Occipital lobe (tissue), 2 donors: ENCODE measurements around the gene BRS3. TPM values are rescaled to one million over a fixed set of nuclear protein-coding genes. Genes with fewer than 3 reads are reported as not detected.
"Not testable (repeated sequence)": the region's sequence is repeated elsewhere in the genome, so short reads cannot be mapped to it uniquely, and the experiment has no call there.

ENCODE experiments used
- DNase-seq: peaks from one replicate; lab custom pipeline; 2025; lab: John Stamatoyannopoulos, UW
- total RNA-seq: library from RNA; depleted of rRNA; stranded (reverse); fragments of >200 nt; gene quantifications from one replicate; pipeline ENCODE4 v1.2.3, GENCODE V29; 2014

Gene BRS3
- total RNA-seq, result not detected

DNA sequence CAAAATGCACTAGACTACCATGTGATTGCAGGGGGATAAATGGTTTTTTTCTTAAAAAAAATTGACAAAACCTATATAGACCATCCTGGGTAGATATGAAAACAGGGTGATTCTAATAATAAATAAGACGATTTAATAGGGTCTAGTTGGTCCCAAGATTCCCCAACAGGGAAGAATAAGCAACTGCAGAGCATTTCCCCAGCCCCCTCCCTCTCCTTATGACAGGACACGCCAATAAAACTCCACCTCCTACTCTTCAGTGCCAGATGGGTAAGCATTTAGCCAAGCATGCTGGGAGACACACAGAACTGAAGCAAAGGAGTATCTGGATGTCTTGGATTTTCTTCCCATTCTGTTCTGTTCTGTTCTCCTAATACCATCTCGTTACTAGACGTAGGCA is at the start of gene BRS3:
TSS of gene BRS3 (plus strand) at position 301 of the 400 bp plus-strand sequence. CDS start 168 bp downstream, outside the sequence.
- DNase-seq, result no peak

DNA sequence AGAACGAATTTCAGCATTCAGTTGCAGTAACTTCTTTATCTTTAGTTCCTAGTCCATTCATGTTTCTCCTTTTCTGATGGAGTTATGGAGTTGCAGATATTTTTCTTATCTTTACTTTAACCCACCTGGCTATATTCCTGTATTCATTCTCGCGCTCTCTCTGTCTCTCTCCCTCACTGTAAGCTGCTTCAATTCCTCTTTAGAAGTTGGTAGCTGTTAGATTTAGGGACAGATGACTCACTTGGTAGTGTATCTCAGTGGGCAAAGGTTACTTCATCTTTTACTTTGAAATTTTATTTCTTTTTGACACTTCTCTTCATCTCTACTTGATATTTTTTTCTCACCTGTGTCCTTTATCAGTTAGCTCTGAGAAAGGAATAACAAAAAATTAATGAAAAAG is 49.6 kb upstream of the BRS3 start:
- DNase-seq, result no peak

DNA sequence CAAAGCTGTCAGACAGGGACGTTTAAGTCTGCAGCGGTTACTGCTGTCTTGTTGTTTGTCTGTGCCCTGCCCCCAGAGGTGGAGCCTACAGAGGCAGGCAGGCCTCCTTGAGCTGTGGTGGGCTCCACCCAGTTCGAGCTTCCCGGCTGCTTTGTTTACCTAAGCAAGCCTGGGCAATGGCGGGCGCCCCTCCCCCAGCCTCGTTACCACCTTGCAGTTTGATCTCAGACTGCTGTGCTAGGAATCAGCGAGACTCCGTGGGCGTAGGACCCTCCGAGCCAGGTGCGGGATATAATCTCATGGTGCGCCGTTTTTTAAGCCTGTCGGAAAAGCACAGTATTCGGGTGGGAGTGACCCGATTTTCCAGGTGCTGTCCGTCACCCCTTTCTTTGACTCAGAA is 42.1 kb upstream of the BRS3 start:
- DNase-seq, result not testable (repeated sequence)

DNA sequence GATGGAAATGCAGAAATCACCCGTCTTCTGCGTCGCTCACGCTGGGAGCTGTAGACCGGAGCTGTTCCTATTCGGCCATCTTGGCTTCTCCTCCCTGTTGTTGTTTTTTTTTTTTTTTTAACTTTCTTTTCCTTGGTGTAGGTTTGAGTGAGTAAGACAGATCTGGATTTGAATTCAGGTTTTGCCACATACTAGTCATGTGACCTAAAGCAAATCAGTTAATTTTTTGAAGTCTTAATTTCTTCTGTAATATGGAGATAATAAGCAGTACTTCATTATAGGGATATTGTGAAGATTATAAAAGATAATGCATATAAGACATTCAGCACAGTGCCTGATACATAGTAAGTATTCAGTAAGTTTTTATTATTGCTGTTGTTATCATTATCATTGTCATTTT is 41.5 kb upstream of the BRS3 start:
- DNase-seq, result no peak

DNA sequence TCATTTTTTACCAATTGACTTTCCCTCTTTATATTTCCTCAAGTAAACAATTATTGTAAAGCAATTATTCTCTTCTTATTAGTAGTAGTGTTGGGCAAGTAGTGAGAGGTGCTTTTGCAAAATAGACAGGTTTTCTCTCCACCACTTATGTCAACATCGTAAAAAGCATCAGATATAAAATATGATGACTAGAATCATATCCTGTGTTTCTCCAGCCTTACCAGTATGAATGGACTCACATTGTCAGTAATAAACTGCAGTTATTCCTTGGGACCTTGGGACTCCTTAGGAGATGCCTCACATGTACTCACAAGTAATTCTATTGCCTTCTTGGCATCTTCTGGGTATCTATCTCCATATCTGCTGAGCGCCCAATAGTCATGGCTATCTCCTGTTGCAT is 40.4 kb upstream of the BRS3 start:
- DNase-seq, result no peak

DNA sequence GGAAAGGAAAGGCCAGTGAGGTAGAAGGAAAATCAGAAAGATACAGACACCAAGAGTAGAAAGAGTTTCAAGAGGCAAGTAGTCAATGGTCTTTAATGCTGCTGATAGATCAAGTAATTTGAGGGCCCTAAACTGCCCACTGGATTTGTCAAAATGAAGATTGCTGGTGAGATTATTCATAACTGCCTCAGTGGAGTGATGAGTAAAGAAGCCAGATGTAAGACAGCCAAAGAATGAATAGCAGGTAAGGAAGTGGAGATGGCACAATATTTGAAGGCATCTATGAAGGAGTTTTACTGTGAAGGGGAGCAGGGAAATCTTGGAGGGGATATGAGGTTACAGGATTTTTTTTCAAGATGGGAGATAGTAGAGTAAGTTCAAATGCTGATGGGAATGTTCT is 39.8 kb upstream of the BRS3 start:
- no peak for DNase-seq

DNA sequence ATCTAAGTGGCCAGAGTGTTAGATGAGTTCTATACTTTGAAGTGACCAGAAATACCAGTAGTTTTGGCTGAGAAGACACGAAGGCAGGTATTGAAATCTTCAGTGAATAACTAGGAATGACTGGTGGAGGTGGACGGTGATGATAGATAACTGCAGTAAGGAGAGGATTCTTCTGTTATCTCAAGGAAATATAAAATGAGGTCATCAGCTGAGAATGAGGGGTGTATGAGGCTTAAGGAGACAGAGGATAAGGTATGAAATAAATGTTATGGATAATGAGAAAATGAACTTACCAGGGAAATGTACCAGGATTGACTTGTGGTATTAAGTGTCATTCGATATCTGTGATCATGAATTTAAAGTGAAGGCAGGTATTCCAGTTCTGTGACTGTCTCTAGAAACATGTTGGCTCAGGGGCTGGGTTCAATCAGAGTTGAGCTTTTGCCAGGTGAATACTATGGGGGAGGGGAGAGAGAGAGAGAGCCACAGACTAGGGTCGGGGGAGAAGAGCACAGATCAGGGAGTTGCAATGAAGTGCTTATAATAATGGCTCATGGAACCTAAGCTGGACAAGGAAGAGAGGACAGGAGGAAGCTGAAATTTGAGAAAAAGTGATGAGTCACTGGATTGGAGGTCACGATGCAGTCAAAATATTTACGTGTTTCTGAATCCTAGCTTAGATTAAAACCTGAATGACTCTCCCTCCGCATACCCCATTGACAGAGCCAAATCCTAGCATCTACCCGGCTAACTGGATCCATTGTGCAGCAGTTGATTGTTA is 37.5 kb upstream of the BRS3 start:
- DNase-seq, result no peak

DNA sequence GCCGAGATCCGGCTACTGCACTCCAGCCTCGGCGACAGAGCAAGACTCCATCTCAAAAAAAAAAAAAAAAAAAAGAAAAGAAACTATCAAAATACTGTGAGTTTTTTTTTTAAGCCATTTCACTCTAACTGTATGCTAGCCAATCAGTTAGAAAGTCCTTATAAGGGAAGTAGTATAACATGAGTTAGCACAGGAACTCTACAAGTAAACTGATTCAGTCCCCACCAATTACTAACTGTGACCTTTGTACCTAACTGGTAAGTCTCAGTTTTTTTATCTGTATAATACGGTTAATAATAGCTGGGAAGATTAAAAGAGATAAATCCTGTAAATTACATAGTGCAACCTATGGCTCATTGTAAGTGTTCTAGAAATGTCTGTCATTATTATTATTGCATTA is 35.1 kb upstream of the BRS3 start:
- no peak for DNase-seq

DNA sequence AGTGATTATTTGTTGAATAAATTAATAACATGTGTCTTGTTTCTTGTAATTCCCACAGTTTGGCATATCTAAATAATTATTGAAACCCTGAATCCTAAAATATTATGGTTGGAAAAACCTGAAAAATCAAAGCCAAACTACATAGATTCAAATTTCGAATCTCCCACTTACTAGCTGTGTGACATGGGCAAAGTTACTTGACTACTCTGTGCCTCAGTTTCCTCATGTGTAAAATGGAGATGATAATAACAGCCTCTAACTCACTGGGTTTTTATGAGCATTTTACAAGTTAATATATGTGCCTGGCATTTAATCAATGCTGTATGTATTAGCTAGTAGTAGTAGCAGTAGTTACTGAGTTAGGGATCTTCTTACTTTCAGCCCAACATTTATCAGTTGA is 34.6 kb upstream of the BRS3 start:
- DNase-seq, result no peak

DNA sequence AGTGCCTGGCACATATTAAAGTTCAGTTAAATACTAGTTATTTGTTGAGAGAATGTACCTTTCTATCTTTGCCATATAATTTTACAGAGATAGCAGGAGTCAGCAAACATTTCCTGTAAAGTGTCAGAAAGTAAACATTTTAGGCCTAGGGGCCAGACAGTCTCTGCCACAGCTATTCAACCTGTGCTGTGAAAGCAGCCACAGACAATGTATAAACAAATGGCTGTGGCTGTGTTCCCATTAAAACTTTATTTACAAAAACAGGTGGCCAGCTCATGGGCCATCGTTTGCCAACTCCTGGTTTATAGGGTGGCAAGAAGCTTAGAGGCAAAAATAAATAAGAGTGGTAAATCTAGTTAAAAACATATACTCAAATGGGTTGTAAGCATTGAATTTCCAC is 34.0 kb upstream of the BRS3 start:
- DNase-seq, result no peak

DNA sequence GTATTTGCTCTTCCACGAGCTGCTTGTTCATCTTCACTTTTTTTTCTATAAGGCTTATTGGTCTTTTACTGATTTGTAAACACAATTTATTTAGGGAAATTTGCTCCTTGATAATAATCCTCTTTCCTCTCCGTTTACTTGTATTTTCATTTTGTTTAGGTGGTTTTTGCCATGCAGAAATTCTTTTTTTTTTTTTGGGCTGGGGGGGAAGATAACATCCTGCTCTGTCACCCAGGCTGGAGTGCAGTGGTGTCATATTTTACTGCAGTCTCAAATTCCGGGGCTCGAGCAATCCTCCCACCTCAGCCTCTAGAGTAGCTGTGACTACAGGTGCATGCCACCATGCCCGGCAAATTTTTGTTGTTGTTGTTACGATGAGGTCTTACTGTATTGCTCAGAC is 31.6 kb upstream of the BRS3 start:
- no peak for DNase-seq

DNA sequence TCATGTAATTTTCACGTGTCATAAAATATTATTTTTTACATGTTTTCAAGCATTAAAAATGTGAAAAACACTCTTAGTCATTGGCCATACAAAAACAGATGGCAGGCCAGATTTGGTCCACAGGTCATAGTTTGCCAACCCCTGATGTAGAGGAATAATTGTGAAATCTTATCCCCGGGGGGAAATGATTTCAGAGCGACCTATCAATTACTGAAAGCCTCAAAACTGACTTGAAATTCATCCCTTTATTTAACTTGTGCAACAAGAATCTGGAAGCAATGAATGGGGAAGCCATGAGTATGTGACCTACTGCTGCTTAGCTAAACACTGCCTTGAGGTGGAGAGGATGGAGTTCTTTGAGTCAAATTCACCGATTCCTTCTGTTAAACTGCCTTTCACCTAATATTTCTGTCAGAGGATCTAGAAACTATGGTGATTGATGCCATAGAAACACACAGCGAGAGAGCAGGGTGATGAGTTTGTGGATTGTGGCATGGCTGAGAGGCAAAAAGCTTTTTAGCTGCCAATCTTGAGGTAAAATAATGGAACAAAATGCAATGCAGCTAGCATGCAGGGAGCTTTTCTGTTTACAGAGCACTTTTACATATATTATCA is 30.3 kb upstream of the BRS3 start:
- DNase-seq, result no peak

DNA sequence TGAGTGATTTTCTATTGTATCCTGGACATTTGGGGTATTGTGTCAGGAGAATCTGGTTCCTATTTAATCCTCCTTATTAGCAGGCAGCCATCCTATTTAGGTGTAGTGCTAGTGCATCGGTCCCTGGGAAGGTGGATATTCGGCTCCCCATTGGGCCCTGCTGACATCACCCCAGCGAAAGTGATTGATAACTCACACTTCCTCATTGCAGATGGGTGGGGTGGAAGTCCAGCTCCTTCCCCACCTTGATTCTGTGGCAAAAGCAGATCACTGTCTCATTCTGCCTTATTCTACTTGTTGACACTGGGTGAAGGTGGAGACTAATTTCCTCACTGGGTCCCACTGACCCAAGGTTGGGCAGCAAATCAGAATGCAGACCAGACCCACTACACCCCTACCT is 23.2 kb upstream of the BRS3 start:
- DNase-seq, result no peak

DNA sequence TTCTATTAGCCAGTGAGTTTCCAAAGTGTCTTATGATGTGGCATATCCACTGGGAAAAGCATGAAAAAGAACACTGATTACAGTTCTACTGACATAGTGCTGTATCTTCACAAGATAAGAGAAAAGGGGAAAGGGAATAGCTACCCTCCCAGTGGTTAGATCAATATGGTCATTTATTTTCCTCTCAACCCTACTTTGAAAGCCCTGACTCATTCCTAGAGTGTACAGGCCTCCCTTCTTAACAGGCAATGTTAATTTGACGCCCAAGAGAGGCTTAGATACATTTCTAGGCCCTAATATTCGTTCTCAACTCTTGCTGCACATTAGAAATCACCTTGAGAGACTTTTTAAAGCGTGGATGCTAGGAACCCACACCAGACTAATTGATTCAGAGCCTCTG is 20.4 kb upstream of the BRS3 start:
- no peak for DNase-seq

DNA sequence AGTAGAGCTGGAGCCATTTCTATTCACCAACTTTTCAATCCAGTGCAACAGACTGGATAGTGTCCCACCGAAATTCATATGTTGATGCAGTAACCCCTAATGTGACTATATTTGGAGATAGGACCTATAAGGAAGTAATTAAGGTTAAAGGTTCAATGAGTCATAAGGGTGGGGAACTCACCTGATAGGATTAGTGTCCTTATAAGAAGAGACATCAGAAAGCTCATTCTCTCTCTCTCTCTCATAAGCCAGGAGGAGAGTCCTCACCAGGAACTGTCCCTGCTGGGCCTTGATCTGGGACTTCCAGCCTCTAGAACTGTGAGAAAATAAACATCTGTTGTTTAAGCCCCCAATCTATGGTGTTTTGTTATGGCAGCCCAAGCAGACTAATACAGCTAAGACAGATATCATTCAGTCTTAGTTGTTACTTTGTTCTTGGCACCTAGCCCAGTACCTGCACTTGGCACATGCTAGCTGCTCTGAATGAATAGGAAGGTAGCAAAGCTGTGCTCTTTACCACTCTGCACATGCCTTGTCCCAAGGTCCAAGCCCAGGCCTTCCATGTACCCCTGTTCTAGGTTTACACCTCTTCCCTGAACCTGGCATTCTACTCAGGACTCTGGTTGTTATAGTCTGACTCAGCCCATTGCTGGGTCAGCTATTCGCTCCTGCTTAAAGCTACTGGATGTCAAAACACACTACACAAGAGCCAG is 19.2 kb upstream of the BRS3 start:
- no peak for DNase-seq

DNA sequence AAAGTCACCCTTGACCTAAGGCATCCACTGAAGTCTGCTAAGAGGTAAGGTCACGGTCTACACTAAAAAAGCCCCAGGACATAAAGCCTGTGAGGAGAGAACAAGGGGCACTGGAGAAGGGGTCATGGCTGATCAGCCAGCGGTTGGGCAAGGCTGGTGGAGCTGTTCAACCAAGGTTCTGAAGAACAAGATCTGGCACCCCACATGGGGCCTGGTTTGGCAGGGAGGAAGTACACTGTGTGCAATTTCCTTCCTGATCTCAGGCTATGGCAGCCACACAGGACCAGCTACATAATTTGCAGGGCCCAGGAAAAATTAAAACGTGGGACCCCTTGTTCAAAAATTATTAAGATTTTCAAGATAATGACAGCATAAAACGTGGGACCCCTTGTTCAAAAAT is 14.1 kb upstream of the BRS3 start:
- DNase-seq, result no peak

DNA sequence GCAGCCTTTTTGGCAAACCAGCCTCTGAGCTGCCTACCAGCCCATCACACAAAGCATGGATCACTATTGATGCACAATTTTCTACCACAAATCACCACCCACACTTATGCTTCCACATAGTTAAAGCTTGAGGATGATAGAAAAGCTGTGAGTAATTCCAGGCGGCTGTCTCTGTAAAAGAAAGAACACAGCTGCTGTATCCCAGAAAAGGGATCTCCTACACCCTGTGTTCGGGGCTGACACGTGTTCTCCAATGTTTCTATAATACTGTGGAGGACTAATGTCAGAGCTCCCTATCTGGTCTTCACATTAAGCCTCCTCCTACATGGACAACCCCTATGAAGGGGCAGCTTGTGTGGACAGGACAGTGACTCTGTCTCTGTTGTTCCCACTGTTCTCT is 12.5 kb upstream of the BRS3 start:
- no peak for DNase-seq

DNA sequence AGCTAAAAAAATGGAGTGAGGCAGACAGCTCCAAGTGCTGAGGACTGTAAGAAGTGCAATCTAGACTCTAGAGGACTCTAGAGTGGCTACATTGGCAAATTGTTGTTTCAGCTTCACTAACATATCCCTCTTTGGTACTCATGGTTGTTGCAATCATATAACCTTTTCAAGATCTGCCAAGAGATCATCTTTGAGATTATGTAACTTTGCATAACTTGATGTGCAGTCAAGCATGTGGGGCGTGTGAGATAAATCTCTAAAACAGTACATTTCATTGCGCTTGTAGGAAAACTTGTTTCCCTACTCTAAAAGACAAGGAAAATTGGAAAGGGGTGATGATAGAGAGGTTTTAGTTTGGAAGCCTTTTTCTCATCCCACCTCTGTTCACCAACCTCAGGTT is 11.2 kb upstream of the BRS3 start:
- no peak for DNase-seq

DNA sequence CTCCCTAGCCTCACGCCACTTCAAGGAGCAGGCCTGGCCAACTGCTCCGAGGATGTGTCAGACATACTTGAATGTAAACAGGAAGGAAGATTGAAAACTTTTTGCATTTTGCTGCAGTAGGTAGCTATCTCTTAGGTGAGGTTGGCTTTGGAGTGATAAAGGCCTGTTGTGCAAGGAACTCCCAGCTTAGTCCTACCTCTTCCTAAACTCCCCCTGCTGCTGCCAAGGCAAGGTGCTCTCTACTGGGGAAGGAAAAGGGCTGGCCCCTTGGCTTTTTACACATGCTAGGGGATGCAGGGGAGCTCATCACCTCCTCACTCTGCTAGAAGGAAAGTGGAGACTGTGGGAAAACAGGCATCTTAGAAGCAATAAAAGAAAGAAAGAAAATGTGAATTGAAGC is 10.7 kb upstream of the BRS3 start:
- no peak for DNase-seq

DNA sequence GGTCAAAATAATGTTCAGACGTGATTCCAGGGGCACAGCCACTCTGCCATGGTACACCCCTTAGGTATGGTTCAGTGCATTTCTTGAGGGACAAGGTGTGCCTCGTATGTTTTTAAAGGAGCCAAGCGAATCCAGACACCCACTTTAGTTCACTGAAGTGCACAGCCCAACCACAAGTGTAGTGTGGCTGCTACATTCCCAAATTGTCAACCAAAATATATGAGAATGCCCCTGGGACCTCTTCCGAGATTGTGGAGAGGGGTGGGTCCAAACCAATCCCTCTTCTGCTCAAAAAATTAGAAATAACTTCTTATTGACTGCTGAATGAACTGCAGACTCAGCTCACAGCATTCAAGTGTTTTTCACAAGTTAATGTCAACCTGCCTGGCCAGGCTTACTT is 7.4 kb upstream of the BRS3 start:
- no peak for DNase-seq

DNA sequence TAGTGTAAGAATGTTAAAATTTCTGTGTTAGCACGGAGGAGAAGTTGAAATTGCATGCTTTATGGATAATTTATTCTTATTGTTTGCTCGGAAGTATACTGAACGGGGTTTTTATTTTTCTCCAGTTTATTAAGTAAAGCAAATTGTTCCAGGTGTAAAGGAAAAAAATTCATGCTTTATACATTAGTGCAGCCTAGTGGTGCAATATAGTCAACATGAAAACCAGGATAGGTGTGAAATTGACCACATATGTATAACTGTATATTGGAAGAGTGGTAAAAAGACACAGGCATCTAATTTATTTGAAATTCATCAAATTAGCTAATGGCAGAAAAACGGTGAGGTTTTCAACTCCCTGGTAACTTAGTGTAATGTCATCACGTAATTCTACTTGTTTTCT is 959 bp downstream of the BRS3 start:
- no peak for DNase-seq

DNA sequence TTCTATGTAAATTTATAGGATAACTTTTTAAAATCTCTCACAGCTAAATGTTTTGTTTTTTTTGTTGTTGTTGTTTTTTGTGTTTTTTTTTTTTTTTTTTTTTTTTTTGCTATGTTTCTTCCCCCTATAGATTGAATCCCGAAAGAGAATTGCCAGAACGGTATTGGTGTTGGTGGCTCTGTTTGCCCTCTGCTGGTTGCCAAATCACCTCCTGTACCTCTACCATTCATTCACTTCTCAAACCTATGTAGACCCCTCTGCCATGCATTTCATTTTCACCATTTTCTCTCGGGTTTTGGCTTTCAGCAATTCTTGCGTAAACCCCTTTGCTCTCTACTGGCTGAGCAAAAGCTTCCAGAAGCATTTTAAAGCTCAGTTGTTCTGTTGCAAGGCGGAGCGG is 4.1 kb downstream of the BRS3 start:
- DNase-seq, result no peak

DNA sequence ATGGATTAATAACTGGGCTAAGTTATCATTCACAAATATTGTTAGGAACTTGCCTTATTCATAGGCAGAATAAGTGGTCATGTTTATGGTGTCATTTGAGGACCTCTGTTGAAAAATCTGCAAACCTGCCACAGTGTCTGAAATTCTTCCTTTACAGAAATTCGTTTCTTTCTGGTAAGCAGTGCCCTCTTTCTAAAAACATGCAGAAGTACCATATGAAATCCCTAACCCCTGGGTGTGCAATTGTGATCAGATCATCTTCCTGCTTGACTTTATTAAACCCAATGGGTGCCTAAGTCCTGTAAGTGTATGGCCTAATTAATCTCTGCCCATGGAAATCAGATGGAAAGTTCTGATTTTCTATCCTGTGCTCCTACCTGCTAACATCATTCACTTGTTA is 5.3 kb downstream of the BRS3 start:
- no peak for DNase-seq
